Adipose tissue (tissue), 3 donors: ENCODE data around the gene SH3D19. TPM values are rescaled to one million over a fixed set of nuclear protein-coding genes. Genes with fewer than 3 reads are reported as not detected.
"Not testable (repeated sequence)": the region's sequence is repeated elsewhere in the genome, so short reads cannot be mapped to it uniquely, and the experiment has no call there.

Source experiments
- H3K27ac ChIP-seq: one replicate; pipeline ENCODE4 v1.5.1; 2013; ENCODE audit warnings: low read depth, low read length
- WGBS, 3 donors: extraction: QIAGEN DNeasy Blood & Tissue Kit; methylation state at CpG; one replicate each; pipeline ENCODE4 v1.1.7; 2013; 5-methylcytosine and 5-hydroxymethylcytosine counted together
- polyA plus RNA-seq, 3 donors: library from polyadenylated mRNA; stranded (reverse); fragments of 200-250 nt; gene quantifications; one replicate each; pipeline ENCODE4 v1.2.3, GENCODE V29; 2013
- donor health status: healthy with polysubstance abuse.
- donor health status: Bipolar disorder and iron deficiency.
- donor health status: healthy.

The SH3D19 gene
- polyA plus RNA-seq, 3 donors: 9.0 to 163 (median 49.0) TPM

DNA sequence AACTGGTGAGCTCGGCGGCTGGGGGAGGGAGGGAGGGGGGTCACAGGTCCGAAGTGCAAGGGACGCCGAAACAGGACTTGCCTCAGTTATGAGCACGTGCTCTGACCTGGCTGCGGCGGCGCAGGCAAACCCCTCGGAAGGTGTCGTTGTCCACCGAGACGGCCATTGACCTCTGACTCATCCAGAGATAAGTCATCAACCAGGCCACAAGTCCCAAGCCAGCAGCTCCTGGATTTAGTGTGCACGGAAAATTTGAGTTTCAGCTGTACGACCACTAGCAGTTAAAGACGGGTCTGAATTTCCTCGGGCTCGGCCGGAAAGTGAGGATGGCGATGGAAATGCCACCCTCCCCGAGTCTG, 674 bp downstream of the SH3D19 start:
- peak overlapping the region; percentile 91 for H3K27ac ChIP-seq
- 1 to 7% (median 2%) methylated on average over 21 of the region's 21 CpGs for WGBS, 3 donors

DNA sequence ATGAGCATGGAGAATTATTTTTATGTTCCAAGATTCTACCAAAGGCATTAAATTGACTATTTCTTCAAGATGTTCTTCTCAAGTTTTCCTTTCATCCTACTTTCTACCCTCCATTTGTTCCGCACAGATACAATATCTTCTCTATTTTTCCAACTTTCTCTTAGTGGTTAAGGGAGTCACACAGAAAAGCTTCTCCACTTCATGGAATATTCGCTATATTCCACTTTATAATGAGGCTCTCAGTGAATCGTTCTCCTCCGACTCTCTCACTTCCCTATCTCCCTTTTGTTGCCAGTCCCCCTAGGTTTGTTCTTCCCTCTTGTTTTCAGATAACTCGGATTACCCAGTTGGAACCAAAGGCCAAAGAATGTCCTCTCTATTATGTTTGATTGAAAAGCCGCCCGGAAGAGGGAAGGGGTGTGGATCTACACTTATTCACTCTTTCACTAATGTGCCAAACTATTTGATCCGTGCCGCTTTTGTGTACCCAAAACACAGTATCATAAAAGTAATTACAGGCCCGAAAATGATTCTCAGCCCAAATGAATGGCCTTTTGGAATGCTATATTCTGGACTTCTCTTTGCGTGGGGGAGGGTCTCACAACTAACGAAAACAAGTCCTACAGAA, 1.2 kb downstream of the SH3D19 start:
- WGBS, 3 donors: 19 to 43% (median 38%) methylated on average over 12 of the region's 12 CpGs
- no peak overlapping the region for H3K27ac ChIP-seq

DNA sequence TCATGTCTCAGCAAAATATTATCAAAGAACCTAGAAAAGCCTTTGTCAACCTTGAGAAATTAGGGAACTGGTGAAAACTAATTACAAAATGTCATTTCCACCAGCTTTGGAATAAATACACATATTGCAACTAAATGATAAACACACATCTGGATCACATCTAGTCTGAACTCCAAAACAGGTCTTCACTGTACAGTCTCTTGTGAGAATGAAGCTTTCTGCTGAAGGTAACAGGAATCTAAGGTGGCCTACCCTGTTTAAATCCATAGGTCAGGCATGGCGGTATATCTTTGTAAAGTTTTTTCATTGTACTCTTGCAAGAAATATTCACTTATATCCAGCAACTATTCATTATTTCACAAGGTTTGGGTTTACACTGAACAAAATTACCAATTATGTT, 1.7 kb downstream of the SH3D19 start:
- no peak overlapping the region for H3K27ac ChIP-seq
- 90 to 96% (median 95%) methylated on average over 1 of the region's 1 CpG for WGBS, 3 donors

DNA sequence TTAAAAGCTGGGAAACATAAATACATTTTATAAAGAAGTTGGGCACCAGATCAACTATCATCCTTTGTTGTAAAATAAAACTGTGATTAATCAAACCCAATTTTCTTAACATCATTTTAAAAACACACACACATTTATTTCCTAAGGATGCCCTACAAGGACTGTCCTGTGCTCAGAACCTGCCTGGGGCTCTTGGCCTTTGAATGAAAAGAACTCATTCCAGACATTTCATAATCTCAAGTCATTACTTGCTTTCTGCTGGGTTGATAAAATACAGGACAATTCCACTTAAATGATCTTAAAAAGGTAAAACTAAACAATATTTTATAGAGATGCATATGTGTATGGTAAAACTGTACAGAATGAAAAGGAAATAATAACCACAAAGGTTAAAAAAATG, 2.8 kb downstream of the SH3D19 start:
- no peak overlapping the region for H3K27ac ChIP-seq

DNA sequence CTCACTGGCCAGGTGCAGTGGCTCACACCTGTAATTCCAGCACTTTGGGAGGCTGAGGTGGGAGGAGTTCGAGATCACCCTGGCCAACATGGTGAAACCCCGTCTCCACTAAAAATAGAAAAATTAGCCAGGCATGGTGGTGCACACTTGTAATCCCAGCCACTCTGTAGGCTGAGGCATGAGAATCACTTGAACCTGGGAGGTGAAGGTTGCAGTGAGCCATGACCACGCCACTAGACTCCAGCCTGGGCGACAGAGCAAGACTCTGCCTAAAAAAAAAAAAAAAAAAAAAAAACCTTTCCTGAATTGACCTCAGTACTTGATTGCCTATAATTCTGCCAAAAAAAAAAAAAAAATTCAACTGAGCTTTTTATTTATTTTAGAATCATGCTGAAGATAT, 3.2 kb downstream of the SH3D19 start:
- not testable (repeated sequence) for H3K27ac ChIP-seq
- 82 to 97% (median 96%) methylated on average over 4 of the region's 4 CpGs for WGBS, 3 donors

DNA sequence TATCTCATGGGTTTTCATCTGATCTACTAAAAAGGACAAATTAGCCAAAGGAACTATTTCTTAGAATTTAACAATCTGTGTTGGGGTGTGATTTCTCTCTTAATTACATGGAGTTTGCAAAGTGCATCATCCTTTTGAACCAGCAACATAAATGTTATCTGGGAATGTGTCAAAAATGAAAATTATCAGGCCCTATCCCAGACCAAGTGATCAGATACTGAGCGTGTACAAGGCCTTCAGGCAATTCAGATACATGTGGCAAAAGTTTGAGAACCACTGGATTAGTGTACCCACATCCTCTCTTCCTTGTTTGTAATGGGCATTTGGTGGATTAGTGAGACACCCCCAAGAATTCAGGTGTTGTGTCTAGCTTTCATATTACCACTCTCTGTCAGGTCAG, 3.8 kb downstream of the SH3D19 start:
- no peak overlapping the region for H3K27ac ChIP-seq
- 68 to 92% (median 91%) methylated on average over 1 of the region's 1 CpG for WGBS, 3 donors

DNA sequence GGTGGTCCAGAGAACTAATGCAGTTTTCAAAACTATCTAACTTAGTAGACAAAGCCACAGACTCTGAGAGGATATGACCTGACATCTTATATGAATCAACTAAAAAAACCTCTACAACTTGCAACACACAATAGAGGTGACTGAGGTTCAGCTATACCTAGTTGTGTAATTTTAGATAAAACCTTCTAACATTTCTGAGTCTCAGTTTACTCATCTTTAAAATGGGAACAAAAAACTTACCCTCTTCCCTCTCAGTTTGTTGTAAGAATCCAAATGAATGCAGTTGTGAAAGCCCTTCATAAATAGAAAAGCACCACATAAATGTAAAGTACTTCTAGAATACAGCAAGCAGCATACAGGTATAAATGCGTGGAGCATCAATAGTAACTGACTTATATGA, 5.9 kb downstream of the SH3D19 start:
- no peak overlapping the region for H3K27ac ChIP-seq
- 94 to 97% (median 97%) methylated on average over 1 of the region's 1 CpG for WGBS, 3 donors

DNA sequence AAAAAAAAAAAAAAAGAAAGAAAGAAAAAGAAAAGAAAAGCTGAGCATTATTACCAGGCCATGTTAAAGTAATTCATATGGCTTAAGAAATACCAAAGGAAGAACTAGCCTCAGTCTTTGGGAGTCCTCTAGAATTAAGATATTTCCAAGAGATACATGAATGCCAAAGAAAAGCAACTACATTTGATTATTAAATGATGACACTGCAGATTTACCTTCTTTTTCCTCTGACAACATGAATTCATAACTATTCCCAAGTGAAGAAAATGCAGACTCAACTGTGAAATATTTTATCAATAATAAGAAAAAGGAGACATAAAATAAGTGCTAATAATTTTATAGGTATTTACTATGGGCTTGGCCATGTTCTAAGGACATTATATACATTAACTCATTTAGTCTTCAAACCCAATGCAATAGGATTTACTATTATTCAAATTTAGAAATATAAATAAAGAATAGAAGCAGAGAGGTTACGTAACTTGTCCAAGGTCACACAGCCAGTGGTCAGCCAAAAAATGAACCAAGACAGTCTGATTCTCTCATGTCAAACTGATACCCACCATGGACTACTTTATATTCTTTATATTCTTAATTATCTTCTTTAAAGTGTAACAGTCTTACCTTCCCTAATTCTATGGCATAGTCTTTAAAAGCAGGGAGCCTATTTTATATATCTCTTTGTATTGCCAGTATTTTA, 6.9 kb downstream of the SH3D19 start:
- 52 to 96% (median 91%) methylated on average over 1 of the region's 1 CpG for WGBS, 3 donors
- no peak overlapping the region for H3K27ac ChIP-seq

DNA sequence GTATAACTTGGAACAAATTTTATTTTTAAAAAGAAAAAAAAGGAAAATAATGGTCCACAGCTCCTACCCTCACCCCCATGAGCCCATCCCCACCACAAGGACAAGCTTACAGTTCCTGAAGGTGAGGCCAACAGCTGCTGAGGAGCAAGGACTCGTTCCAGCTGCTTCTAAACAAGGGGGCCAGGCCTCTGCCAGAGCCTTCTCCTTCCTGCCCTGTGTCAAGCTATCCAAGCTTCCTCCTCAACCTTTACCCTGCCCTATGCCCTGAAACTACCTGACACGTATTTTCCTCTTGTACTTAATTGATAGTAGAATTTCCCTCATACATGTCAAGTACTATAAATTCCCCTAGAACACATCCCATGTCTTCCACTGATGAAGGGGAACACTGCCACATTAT, 8.8 kb downstream of the SH3D19 start:
- 54 to 66% (median 62%) methylated on average over 2 of the region's 2 CpGs for WGBS, 3 donors
- H3K27ac ChIP-seq: no peak overlapping the region

DNA sequence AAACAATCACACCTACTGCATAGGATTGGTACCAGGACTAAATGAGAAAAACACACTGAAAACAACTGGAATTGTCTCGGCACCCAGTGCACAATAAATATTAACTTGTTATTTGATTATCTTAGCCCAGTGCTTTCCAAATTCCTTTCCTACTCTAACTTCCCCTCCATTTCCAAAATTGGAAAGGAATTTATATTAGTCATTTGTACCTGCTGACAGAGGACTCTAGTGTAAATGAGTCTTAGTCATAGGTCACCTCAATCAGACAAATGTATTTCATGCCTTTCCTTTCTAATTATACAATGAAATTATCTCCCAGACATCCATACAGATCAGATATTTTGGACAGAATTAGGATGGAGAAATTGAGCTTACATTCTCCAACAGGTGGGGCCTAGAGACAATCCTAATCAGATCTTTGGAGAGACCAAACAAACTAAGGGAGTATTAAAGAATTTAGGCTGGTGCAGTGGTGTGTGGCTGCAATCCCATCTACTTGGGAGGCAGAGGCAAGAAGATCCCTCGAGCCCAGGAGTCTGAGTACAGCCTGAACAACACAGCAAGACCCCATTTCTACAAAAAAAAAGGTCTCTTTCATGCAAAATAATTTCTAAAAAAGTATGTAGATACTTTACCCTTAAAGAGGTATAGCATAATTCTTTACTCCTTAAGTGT, 10.1 kb downstream of the SH3D19 start:
- no peak overlapping the region for H3K27ac ChIP-seq
- WGBS, 3 donors: 59 to 77% (median 75%) methylated on average over 2 of the region's 2 CpGs

DNA sequence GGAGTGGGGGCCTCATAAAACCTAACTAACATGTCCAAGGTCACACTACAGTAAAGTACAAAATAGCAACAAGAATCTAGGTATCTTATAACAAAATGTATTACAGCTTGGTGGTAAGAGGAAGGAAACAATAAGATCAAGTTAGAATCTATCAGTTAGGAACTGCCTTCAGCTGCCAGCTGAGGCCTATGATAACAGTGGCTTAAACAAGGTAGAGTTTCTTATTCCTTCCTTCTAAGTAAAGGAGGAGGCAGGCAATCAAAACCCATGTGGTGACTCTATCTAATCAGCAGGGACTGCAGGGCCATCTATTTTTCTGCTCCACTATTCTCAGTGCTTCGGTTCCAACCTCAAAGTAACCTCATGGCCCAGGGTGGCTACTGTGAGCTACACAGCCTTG, 10.9 kb downstream of the SH3D19 start:
- WGBS, 3 donors: 71 to 79% (median 77%) methylated on average over 1 of the region's 1 CpG
- no peak overlapping the region for H3K27ac ChIP-seq

DNA sequence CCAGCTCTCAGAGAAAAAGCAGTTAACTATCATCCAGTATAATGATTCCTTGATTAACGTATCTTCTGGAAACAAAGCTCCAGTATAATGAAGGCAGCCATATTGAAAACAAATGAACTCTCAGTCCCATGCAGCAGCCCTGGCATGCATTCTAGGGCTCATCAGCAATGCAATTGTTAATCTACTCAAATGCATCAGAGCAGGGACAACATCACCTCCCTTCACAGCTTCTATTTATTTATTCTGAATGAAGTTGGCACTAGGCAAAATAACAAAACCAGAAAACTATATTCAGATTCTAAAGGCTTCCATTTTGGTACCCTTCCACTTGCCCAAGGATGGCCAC, 11.4 kb downstream of the SH3D19 start:
- no peak overlapping the region for H3K27ac ChIP-seq
- WGBS, 3 donors: 70 to 92% (median 84%) methylated on average over 1 of the region's 1 CpG

DNA sequence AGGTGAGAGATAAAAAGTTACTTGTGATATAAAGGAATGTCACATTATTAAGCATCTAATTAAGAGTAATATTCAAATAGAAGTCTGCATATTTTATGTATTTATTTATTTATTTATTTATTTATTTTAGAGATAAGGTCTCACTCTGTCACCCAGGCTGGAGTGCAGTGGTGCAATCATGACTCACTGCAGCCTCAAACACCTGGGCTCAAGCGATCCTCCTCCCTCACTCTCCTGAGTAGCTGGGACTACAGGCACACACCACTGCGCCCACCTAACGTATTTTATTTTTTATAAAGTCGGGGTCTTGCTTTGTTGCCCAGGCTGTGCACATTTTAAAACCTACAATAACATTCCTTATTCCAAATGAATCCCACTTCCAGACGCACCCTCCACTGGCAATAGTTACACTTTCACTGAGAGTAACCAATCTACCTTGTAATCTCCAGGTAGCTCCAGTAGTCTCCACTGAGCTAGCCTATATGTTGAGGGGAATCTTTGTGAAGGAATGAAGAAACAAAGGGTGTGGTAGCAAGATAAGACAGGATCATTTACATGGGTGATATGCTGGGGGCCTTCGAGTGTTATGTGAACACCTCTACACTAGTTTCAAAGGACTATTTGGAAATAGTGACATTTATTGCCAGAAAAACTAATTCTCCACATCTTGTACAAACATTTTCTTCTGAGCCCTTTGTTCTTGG, 11.9 kb downstream of the SH3D19 start:
- H3K27ac ChIP-seq: no peak overlapping the region
- 91 to 94% (median 94%) methylated on average over 6 of the region's 6 CpGs for WGBS, 3 donors

DNA sequence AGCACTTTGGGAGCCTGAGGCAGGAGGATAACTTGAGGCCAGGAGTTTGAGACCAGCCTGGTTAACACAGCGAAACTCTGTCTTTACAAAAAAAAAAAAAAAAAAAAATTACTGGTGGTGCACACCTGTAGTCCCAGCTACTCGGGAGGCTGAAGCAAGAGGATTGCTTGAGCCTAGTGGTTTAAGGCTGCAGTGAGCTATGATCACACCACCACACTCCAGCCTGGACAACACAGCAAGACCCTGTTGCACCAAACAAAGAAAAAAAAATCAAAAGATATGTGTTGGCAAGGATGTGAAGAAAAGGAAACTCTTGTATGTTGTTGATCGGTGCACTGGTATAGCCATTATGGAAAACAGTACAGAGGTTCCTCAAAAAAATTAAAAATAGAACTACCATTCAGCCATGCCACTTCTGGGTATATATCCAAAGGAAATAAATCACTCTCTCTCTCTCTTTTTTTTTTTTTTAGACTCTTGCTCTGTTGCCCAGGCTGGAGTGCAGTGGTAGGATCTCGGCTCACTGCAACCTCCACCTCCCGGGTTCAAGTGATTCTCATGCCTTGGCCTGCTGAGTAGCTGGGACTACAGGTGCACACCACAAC, 15.2 kb downstream of the SH3D19 start:
- H3K27ac ChIP-seq: no peak overlapping the region
- WGBS, 3 donors: 88 to 97% (median 94%) methylated on average over 5 of the region's 5 CpGs

DNA sequence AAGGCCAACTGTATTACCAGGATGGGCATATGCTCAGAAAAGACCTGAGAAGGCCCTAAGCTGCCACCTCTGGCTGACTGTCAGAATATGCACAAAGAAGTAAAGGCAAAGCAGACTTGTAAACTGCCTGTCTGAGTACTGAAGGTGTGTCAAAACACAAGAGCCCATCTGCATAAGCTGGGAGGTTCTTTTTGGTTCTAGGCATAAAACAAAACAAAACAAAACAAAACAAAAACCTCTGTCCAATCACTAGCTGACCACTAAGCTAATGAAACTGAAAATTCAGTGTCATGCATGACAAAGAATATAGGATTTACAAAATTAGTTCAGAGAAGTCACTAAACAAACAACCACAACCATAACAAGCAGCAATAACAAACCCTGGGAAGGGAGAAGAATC, 20.6 kb downstream of the SH3D19 start:
- H3K27ac ChIP-seq: no peak overlapping the region

DNA sequence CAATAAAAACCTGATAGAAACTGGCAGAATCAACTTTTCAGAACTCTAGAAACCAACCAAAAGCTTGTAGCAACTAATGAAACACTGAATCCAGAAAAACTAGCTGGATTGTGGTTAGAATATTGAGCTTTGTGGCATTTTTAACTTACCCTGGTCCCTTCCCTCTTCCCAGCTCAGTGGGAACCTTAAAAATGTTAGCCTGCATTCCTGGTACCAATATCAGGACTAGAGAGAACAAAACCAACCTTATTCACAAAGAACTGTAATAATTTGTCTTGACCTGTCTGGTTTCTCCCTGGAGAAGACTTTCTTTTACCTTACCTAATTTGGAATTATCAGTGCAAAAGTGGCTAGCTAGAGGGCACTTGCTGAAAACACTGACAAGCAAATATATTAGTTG, 21.2 kb downstream of the SH3D19 start:
- H3K27ac ChIP-seq: no peak overlapping the region

DNA sequence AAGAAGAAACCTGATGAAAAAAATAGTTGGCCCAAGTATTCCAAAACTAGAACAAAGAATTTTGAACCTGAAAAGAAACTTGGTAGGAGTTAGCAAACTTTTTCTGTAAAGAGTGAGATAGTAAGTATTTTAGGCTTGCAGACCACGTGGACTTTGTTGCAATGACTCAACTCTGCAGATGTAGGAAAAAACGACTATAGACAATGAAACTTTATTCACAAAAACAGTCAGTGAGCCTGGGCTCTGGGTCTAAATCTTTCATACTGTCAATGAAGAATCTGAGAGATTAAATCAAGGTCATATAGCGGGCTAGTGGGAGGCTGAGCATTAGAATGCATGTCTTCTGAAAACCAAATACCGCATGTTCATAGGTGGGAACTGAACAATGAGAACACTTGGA, 23.0 kb downstream of the SH3D19 start:
- H3K27ac ChIP-seq: no peak overlapping the region
- WGBS, 3 donors: 78 to 83% (median 82%) methylated on average over 4 of the region's 4 CpGs

DNA sequence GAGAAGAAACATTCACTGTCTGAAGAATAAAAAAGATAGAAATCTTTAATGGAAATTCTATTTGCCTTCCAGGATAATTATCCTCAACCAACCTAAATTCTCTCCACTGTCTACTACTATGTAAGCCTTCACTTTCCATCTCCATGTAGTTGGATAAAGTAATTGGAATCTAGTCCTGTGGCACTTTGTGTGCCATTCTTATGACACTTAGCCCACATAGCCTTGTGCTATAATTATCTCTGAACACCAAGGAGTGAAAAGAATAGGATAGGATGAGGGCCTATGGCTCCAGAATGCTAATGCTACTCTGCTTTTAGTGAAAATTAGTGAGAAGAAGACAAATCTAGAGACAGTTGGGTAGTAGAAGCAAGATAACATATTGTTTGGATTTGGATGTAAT, 28.2 kb downstream of the SH3D19 start:
- H3K27ac ChIP-seq: no peak overlapping the region

DNA sequence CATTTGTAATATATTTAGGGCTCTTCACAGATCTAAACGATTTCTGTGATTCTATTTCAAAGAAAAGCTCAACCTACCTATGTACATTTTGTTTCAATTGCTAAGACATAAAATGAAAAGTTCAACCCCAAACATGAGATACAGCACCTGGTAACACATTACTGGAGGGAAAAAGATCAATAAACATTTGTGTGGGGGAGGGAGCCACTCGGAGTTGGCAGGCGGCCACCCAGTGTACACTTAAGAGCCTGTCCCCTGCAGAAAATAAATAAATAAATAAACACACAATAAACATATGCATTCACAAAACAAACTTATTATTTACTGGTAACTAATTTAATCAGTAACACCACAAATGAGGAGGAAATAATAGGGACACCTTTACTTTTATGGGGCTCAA, 29.2 kb downstream of the SH3D19 start:
- H3K27ac ChIP-seq: no peak overlapping the region
- 19 to 78% (median 71%) methylated on average over 3 of the region's 3 CpGs for WGBS, 3 donors
